Epidermal melanocyte (primary cell): ENCODE data around the gene PMP22.

Experiments used
- DNase-seq: peaks from one replicate; pipeline ENCODE4 v3.0.0; 2011; ENCODE audit warnings: low spot score; ENCODE audit not compliant: insufficient read length

Gene PMP22

GRCh38 chr17:15265131-15265530 is at the start of gene PMP22:
Gene PMP22 (minus strand): TSS chr17:15265326. CDS start chr17:15260727, 4,599 bp downstream.
- no peak for DNase-seq

- no peak for DNase-seq
Measured at GRCh38 chr17:15311996-15312395, 46.9 kb upstream of the PMP22 start.

- DNase-seq, result no peak
Measured at GRCh38 chr17:15309793-15310192, 44.7 kb upstream of the PMP22 start.

- no peak for DNase-seq
Measured at GRCh38 chr17:15309236-15309635, 44.1 kb upstream of the PMP22 start.

GRCh38 chr17:15308758-15309157 is 43.6 kb upstream of the PMP22 start:
- DNase-seq, result no peak

GRCh38 chr17:15307710-15308111 is 42.6 kb upstream of the PMP22 start:
- DNase-seq, result no peak

- DNase-seq, result no peak
Measured at GRCh38 chr17:15303851-15304250, 38.7 kb upstream of the PMP22 start.

GRCh38 chr17:15303268-15303667 is 38.1 kb upstream of the PMP22 start:
- no peak for DNase-seq

GRCh38 chr17:15301845-15302244 is 36.7 kb upstream of the PMP22 start:
- DNase-seq, result no peak

- no peak for DNase-seq
Measured at GRCh38 chr17:15298176-15298575, 33.0 kb upstream of the PMP22 start.

GRCh38 chr17:15293558-15293957 is 28.4 kb upstream of the PMP22 start:
- DNase-seq, result no peak

GRCh38 chr17:15291674-15292361 is 26.7 kb upstream of the PMP22 start:
- DNase-seq, result no peak

- no peak for DNase-seq
Measured at GRCh38 chr17:15290605-15291004, 25.5 kb upstream of the PMP22 start.

GRCh38 chr17:15289285-15290183 is 24.4 kb upstream of the PMP22 start:
- DNase-seq, result no peak

GRCh38 chr17:15288859-15289258 is 23.7 kb upstream of the PMP22 start:
- no peak for DNase-seq

GRCh38 chr17:15287538-15288267 is 22.6 kb upstream of the PMP22 start:
- no peak for DNase-seq

- no peak for DNase-seq
Measured at GRCh38 chr17:15285466-15285865, 20.3 kb upstream of the PMP22 start.

- DNase-seq, result no peak
Measured at GRCh38 chr17:15284537-15284936, 19.4 kb upstream of the PMP22 start.

- DNase-seq, result no peak
Measured at GRCh38 chr17:15284107-15284506, 19.0 kb upstream of the PMP22 start.

- DNase-seq, result no peak
Measured at GRCh38 chr17:15281909-15282308, 16.8 kb upstream of the PMP22 start.

- DNase-seq, result no peak
Measured at GRCh38 chr17:15278924-15279477, 13.9 kb upstream of the PMP22 start.

- DNase-seq, result no peak
Measured at GRCh38 chr17:15278380-15278779, 13.3 kb upstream of the PMP22 start.
